ENCODE results near the gene ZDHHC14.

ZDHHC14 gene

DNA sequence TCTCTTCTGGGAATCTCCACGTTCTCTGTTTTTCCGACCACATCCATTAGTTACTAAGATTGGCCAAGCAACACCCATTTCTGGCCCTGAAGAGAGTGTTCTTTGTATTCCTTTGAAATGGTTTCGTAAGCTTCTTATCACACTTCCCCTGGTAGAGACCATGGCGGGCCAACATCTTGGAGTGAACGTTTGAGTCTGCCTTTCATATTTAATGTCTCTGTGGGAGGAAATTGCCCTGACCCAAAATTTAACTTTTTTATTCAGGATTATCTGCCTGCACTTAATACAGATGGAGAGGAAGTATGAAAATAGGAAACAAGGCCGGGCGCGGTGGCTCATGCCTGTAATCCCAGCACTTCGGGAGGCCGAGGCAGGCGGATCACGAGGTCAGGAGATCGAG is 265.0 kb downstream of the ZDHHC14 start:
- DNase-seq (ENCODE audit: low spot score) = no peak

GRCh38 chr6:157647261-157647915 is 266.4 kb downstream of the ZDHHC14 start:
- DNase-seq (ENCODE audit: low spot score) = no peak

- DNase-seq (ENCODE audit: low spot score) = no peak
Observed at GRCh38 chr6:157648561-157648960, 267.6 kb downstream of the ZDHHC14 start.

DNA sequence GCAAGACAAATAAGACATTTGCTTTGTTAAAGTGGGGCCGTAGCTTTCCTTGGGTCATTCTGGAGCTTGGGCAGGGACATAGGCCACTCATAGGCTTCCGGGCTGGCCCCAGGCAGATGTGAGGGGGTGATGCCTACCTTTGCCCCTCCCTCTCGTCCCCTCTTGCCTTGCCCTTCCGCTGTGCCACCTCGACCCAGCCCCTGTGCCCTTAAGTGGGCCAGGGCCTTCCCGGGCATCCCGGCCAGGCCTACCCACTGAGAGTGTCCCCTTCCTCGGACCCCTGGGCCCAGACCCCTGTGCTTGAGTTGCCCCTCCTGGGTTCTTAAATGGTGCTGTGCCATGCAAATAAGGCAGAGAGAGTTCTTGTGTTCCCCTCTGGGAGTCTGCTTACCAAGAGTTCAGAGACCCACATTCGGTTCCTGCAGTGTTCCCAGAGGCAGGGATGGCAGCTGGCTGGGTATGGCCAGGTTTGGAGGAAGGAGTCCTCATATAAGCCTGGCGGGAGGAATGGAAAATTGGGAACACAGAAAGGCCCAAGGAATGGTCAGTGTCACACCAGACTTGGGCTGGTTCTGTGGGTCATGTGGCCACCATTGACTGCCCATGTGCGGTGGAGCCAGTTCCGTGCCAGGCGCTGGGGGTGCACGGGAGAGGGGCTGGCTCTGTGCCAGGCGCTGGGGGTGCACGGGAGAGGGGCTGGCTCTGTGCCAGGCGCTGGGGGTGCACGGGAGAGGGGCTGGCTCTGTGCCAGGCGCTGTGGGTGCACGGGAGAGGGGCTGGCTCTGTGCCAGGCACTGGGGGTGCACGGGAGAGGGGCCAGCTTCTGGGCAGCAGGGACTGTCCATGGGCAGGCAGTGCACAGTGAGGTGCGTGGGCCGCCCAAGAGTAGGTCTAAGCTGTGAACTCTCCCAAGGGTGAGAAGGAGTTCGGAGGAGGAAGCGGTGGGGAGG is 268.6 kb downstream of the ZDHHC14 start:
- no peak for DNase-seq (ENCODE audit: low spot score)

DNA sequence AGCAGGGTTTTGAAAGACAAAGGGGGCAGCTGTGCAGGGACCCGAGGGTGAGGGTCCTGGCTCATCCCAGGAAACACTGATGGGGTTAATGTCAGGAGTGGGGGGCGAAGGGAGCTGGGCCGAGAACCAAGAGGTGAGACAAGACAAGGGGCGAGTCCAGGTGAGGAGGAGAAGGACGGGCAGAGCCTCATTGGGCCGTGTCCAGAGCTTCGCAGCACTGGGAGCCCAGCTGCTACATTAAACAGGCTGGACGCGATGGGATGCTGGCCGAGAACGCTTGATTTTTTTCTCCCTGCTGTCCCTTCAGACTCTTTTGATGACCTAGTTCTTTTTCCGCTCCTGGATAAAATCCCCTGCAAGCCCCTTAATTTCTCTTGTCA is 269.3 kb downstream of the ZDHHC14 start:
- DNase-seq (ENCODE audit: low spot score) = no peak

GRCh38 chr6:157650801-157651200 is 269.8 kb downstream of the ZDHHC14 start:
- DNase-seq (ENCODE audit: low spot score) = no peak

DNA sequence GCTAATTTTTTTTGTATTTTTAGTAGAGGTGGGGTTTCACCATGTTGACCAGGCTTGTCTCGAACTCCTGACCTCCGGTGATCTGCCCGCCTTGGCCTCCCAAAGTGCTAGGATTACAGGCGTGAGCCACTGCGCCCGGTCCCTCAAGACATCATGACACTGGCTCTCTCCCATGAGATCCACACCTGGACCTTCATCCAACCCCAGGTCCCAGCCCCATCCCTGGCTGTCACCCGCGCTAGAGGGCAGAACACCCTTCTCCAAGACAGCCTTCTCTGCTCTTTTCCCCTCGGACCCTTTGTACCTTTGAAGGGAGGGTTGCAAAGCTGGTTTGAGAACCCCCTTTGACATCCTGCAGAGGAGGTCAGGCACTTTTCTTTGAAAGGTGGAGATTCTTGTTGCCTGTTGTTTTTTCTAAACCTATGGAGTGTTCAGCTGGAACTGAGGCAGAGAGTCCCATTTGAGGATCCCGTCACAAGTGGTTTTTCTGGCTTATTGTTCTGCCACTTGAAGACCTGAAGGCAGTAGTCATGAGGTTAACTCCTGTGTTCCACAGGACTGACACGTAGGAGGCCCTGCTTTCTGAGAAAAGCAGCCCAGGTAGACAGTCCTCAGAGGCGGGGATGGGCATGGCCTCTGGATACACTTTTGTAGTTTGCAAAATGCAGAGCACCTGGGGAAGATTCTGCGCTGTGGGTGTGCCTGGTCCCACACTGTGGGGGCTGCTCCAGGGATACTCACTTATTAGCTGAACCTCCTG is 270.9 kb downstream of the ZDHHC14 start:
- no peak for DNase-seq (ENCODE audit: low spot score)

DNA sequence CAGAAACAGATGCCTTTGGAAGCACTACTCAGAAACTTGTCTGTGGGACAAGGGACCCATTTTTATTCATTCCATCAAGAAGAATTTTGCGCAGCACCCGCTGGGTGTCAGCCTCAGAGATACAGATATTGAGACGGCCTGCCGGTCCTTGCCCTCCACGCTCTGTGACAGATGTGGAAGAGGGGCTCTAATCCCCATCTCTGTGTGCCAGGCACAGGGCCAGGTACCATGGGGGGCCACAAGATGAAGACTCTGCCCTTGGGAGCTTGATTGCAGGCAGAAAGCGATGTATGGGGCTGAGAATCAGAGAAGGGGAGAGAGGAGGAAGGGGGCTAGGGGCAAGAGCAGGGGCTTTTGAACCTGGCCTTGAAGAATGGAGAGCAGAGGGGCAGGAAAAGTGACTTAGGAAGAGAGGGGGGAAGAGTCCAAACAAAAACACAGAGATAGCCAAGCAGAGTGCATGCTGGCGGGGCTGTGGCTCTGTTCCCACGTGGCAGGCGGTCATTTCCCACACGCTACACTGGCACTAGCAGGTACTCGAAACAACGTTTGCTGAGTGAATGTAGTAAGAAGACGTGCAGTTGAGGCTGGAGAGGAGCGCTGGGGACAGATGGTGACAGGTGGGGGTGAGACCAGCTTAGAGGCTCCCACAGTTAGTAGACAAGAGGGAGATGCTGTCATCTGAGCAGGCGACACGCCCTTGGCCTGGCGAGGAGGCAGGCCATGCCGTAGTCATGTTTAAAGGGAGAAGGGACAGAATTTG is 271.8 kb downstream of the ZDHHC14 start:
- DNase-seq (ENCODE audit: low spot score) = no peak

DNA sequence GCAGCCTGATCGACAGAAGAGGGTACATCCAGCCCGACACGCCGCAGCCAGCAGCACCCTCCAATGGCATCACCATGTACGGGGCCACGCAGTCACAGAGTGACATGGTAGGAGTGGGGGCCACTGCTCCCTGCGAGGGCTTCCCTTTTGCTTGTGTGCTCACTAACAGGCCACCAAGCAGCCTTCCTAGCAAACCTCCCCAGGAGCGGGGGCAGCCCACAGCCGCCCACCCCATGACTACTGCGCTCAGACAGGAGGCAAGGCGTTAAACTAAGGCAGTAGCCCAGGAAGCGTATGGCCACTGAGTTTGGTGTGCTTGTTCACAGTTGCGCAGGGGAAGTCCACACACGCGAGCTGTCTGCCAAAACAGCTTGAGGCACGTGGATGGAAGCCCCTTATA is 272.5 kb downstream of the ZDHHC14 start:
- no peak for DNase-seq (ENCODE audit: low spot score)

GRCh38 chr6:157655139-157655538 is 274.1 kb downstream of the ZDHHC14 start:
- no peak for DNase-seq (ENCODE audit: low spot score)

- no peak for DNase-seq (ENCODE audit: low spot score)
Observed at GRCh38 chr6:157656437-157656997, 275.5 kb downstream of the ZDHHC14 start.

DNA sequence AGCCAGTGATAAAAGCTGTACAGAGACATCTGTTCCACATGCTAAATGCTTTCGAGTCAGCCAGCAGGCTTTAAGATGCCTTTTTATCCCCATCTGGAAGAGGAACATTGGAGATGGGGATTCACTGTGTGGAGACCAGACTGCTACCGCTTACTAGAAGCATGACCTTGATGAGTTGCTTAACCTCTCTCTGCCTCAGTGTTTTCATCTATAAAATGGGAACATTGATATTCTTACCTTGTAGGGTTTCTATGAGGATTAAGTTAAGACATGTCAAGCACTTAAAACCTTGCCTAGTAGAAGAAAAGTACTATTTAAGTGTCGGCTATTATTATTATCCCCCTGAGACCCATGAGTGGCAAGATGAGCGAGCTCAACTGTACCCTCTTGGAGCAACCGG is 276.8 kb downstream of the ZDHHC14 start:
- DNase-seq (ENCODE audit: low spot score) = no peak

- DNase-seq (ENCODE audit: low spot score) = no peak
Observed at GRCh38 chr6:157658301-157658700, 277.3 kb downstream of the ZDHHC14 start.

DNA sequence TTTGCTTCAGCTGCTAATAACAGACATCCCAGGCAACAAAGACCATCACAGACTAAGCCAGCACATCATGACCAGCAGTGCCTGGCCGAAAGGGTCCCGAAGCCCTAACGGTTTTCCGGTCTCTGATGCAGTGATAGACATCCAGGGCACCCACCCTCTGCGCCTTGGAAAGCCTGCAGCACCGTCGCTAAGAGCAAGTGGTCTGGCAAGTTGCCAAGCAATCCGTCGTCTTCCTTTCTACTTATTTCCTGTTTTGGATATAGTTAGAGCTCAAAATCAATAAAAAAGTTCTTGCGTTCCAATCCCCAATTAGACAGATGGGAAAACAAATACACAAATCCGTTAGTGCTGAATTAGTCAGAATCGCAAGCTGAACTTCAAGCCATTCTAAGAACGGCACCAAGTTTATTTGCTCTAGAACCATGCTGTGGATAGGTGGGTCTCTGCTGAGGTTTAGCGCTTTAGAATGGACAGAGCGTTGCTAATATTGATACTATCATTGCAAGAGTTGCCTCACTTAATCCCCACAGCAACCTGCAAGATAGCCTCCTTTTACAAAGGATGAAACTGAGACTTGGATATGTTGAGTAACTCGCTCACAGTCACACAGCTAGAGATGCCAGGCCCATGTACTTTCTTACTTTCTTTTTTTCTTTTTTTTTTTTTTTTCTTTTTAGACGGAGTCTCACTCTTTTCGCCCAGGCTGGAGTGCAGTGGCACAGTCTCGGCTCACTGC is 278.7 kb downstream of the ZDHHC14 start:
- no peak for DNase-seq (ENCODE audit: low spot score)

DNA sequence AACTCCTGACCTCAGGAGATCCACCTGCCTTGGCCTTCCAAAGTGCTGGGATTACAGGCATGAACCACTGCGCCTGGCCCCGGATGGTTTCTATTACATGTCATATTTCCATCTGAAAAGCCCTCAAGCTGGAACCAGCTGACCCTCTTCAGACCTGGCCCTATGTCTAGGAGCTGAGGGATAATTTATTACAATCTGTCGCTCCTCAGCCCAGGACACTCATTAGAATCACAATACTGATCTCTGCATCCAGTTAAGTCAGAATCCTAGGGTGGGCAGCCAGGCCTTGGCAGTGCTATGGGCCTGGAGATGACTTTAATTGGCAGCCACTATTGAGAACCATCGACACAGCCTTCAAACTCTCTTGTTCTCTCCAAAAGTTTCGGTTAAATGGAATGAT is 279.4 kb downstream of the ZDHHC14 start:
- DNase-seq (ENCODE audit: low spot score) = no peak

GRCh38 chr6:157661652-157662051 is 280.7 kb downstream of the ZDHHC14 start:
- DNase-seq (ENCODE audit: low spot score) = no peak

DNA sequence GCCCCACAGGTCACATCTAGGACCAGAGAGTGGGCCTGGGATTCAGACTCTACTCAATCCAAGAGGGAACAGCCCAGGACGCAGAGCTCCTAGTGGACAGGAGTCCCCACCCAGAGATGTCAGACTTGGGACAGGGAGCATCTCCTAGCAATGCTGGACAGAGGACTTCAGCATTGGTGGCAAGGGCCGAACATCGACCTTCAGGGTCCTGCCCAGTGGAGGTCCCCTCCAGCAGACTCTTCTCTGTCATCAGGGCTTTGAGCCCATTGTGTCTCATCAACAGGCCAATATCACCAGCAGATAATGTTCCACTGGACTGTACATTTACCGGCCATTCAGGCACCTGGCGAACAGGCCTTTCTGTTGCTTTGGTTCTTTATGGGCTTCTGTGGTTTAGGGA is 282.3 kb downstream of the ZDHHC14 start:
- DNase-seq (ENCODE audit: low spot score) = no peak

DNA sequence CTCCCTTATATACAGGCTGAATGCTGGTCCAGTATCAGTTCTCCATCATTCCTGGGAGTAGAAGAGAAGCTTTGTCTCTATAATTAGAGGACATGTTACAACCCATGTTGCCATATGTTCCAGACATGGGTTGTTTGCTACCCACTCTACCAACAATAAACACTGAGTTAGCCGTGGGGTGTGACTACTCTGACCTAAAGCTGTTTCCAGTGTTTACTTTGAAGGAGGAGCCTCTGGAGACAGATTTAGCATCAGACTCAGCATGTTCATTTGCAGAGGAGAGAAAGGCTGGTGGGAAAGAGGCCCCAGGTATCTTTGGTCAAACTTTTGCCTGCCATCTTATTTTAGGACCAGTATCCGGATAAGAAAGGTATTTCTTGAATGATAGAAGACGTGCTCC is 284.2 kb downstream of the ZDHHC14 start:
- DNase-seq (ENCODE audit: low spot score) = no peak

DNA sequence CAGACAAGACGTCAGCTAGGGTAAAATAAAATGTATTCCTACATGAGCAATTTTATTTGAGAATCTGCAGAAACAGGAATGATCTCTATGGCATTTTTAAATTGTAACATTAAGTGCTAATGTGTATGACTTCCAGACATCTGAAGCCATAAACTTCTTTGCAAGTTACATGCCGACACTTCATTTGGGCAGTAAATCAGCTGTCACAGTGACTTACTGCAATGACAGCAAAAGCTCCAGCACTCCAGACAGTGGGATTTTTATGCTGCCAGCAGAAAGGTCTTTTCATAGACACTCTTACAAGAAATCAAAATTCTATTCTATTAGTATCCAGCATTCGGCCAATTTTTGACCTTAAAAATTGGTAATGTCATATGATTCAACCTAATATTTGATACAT is 285.7 kb downstream of the ZDHHC14 start:
- DNase-seq (ENCODE audit: low spot score) = no peak

GRCh38 chr6:157667211-157668008 is 286.4 kb downstream of the ZDHHC14 start:
- DNase-seq (ENCODE audit: low spot score) = peak; percentile 74

All from D341Med (cell line).